HepG2 (cell line): ENCODE data around the gene KEL. TPM values are rescaled to one million over a fixed set of nuclear protein-coding genes. Genes with fewer than 3 reads are reported as not detected.

Source experiments
- ATAC-seq: fragments of 200-7000 bp; cut with Tn5 transposase; 3 replicates; pipeline ENCODE4 v1.9.1; 2020; ENCODE audit warnings: mild to moderate bottlenecking, moderate library complexity
- BruUV-seq: library from RNA; stranded (reverse); fragments of 400-500 nt; replicated peaks from 2 replicates; lab custom pipeline; 2021; lab: Mats Ljungman, UMichigan
- CTCF ChIA-PET: fragments of 300-600 bp; formaldehyde crosslinking; extraction: SDS; loops from one replicate; lab custom pipeline; 2021; ENCODE audit warnings: low total read pairs, inconsistent platforms, low intra/inter-chr PET ratio; lab: Yijun Ruan, JAX
- POLR2A ChIA-PET: fragments of 350-600 bp; sonication (Branson Sonifier 250); formaldehyde crosslinking; loops from one replicate; lab custom pipeline; 2020; ENCODE audit warnings: antibody characterized with exemption, inconsistent platforms; lab: Yijun Ruan, JAX
- DNase-seq: peaks from one replicate; pipeline ENCODE4 v3.0.0-alpha.2; 2015; ENCODE audit warnings: low spot score
- FAIRE-seq: peaks from 3 replicates; lab custom pipeline; 2011; peaks lifted over from hg19 to GRCh38; lab: Jason Lieb, UNC
- H2AFZ ChIP-seq: one replicate; pipeline ENCODE4 v1.6.1; 2011; ENCODE audit warnings: low read length, inconsistent platforms
- H3K27ac ChIP-seq: fragments of 300-600 bp; 3 replicates; pipeline ENCODE4 v1.8.0; 2011; ENCODE audit warnings: mixed run types, mild to moderate bottlenecking, mixed read lengths, low read length, inconsistent platforms; ENCODE audit not compliant: insufficient read depth; ENCODE audit errors: extremely low read length
- H3K27me3 ChIP-seq, 2 experiments: fragments of 200-600 bp in 1 of 2; 2 replicates in 1 of 2; 3 replicates in 1 of 2; pipeline versions ENCODE4 v1.6.0 to v1.8.0; 2011; ENCODE audit warnings: low read length in 2 of 2, mild to moderate bottlenecking in 2 of 2, moderate library complexity in 2 of 2, inconsistent platforms in 1 of 2; ENCODE audit not compliant: insufficient read depth in 2 of 2, control insufficient read depth in 1 of 2
- H3K36me3 ChIP-seq, 2 experiments: fragments of 200-600 bp in 1 of 2; replicated peaks in 1 of 2; 2 replicates in 1 of 2; 3 replicates in 1 of 2; pipeline versions ENCODE4 v1.5.1 to v1.8.0; 2011; ENCODE audit warnings: low read length in 2 of 2, inconsistent platforms in 1 of 2; ENCODE audit not compliant: insufficient read depth in 2 of 2, control insufficient read depth in 1 of 2
- H3K4me1 ChIP-seq: 2 replicates; pipeline ENCODE4 v1.5.1; 2012; ENCODE audit warnings: low read length, inconsistent platforms; ENCODE audit not compliant: insufficient read depth
- H3K4me2 ChIP-seq: 2 replicates; pipeline ENCODE4 v1.6.0; 2011; ENCODE audit warnings: low read depth, low read length, inconsistent platforms
- H3K4me3 ChIP-seq, 3 experiments: fragments of 200-600 bp in 1 of 3; sonication (generic), shearing (Covaris generic) in 1 of 3; replicated peaks in 1 of 3; 2 replicates each; pipeline ENCODE4 v1.5.1; 2011 to 2016; ENCODE audit warnings: low read length in 3 of 3, inconsistent platforms in 2 of 3, low read depth in 2 of 3, mild to moderate bottlenecking in 2 of 3, control low read depth in 1 of 3, mixed read lengths in 1 of 3; ENCODE audit not compliant: insufficient read depth in 1 of 3
- H3K79me2 ChIP-seq: one replicate; pipeline ENCODE4 v1.6.1; 2011; ENCODE audit warnings: low read length, inconsistent platforms; ENCODE audit not compliant: insufficient read depth
- H3K9ac ChIP-seq: 2 replicates; pipeline ENCODE4 v1.6.0; 2011; ENCODE audit warnings: mild to moderate bottlenecking, low read depth, low read length, inconsistent platforms; ENCODE audit not compliant: insufficient read depth
- H3K9me3 ChIP-seq: 2 replicates; pipeline ENCODE4 v1.5.1; 2012; ENCODE audit warnings: mild to moderate bottlenecking, low read length
- H4K20me1 ChIP-seq: 2 replicates; pipeline ENCODE4 v1.6.0; 2011; ENCODE audit warnings: inconsistent platforms, mild to moderate bottlenecking, low read length, moderate library complexity; ENCODE audit not compliant: insufficient read depth
- GPN1 ChIP-seq: sonication (generic); formaldehyde crosslinking; IDR thresholded peaks from 2 replicates; pipeline ENCODE4 v1.5.1; 2020; ENCODE audit warnings: missing genetic modification reagents, borderline replicate concordance
- MED13 ChIP-seq: sonication (generic); formaldehyde crosslinking; IDR thresholded peaks from 2 replicates; pipeline ENCODE4 v1.5.0; 2020; ENCODE audit warnings: missing genetic modification reagents
- MXI1 ChIP-seq: IDR thresholded peaks from 3 replicates; pipeline ENCODE4 v1.6.1; 2012; ENCODE audit warnings: low read depth, low read length, inconsistent platforms, borderline replicate concordance
- YEATS2 ChIP-seq: sonication (generic); formaldehyde crosslinking; IDR thresholded peaks from 2 replicates; pipeline ENCODE4 v1.4.0; 2020; ENCODE audit warnings: missing genetic modification reagents, borderline replicate concordance
- ZBTB3 ChIP-seq: sonication (generic); formaldehyde crosslinking; IDR thresholded peaks from 2 replicates; pipeline ENCODE4 v1.4.0; 2020; ENCODE audit warnings: low read depth, mild to moderate bottlenecking, moderate library complexity, missing genetic modification reagents, borderline replicate concordance
- ZFAT ChIP-seq: sonication (generic); formaldehyde crosslinking; conservative IDR thresholded peaks from 2 replicates; pipeline ENCODE4 v1.8.1; 2023; ENCODE audit warnings: missing genetic modification reagents, inconsistent platforms
- ZNF580 ChIP-seq: IDR thresholded peaks from 2 replicates; pipeline ENCODE4 v1.6.1; 2016; ENCODE audit warnings: low read depth, borderline replicate concordance
- ZSCAN5A ChIP-seq: sonication (generic); formaldehyde crosslinking; IDR thresholded peaks from 2 replicates; pipeline ENCODE4 v1.8.0; 2022; ENCODE audit warnings: mild to moderate bottlenecking, missing genetic modification reagents, borderline replicate concordance
- WGBS: methylation state at CpG from one replicate; pipeline ENCODE4 v1.1.6; 2017; ENCODE audit warnings: low lambda C conversion rate; 5-methylcytosine and 5-hydroxymethylcytosine counted together
- in situ Hi-C: cut with HindIII; loops from 2 replicates; pipeline ENCODE4 v1.10.0; 2017; ENCODE audit warnings: low pct_unique_long_range_greater_than_20kb; ENCODE audit not compliant: extremely low pct_ligation_motif_present
- intact Hi-C: fragments of 100-400 bp; cut with micrococcal nuclease; formaldehyde crosslinking; loops from one replicate; pipeline ENCODE4 v1.10.0; 2022; ENCODE audit not compliant: unreplicated experiment
- polyA plus RNA-seq, 8 experiments: library from polyadenylated mRNA; depleted of rRNA in 3 of 8; stranded (reverse) in 7 of 8; unstranded in 1 of 8; fragments of >200 nt; fragmentation: Illumina TruSeq in 4 of 8; extraction: Trizol in 4 of 8; gene quantifications; 2 replicates each; pipeline versions ENCODE4 v1.2.1 to v1.2.3, GENCODE V29; 2011 to 2016; ENCODE audit warnings: low read depth in 4 of 8, missing spikeins in 1 of 8, mixed read lengths in 1 of 8; ENCODE audit not compliant: insufficient read depth in 1 of 8
- total RNA-seq, 5 experiments: library from RNA; depleted of rRNA; stranded (reverse); fragments of >200 nt; fragmentation: Illumina TruSeq; extraction: Trizol; gene quantifications; 2 replicates each; pipeline ENCODE4 v1.2.3, GENCODE V29; 2016; ENCODE audit warnings: low read depth in 1 of 5

KEL gene
- total and polyA plus RNA-seq, 2 of the 13 experiments (the other 11 are each of a cell fraction or from before 2014, with no cell fraction given): 0.03 TPM; not detected in 1

DNA sequence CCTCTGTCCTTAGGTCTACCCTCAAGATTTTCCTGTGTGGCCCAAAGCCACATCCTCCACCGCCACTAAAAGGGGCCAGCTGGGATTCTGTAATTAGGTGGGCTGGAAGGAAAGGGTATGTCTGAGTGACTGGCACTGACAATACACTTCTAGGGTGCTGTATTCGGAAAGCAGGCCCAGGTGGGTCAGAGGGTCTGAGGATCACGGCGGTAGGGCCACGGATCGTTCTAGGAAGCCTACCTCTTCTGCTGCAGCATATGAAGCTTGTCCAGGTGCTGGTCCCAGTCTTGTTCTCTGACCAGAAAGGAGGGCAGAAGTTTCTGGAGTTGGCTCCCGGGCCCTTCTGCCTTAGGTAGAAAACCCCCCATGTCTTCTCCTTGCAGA, 29.1 kb downstream of the KEL start:
- Histone ChIP-seq H3K79me2 (no peaks in the 10 kb centered on the region), H3K4me2 (no peak overlapping the region), H2AFZ (no peak overlapping the region)
- TF ChIP-seq MXI1 (no peak), ZBTB3 (CRISPR knock-in tag) (no peak), GPN1 (CRISPR knock-in tag) (no peak), ZNF580 (CRISPR knock-in tag) (no peak), YEATS2 (CRISPR knock-in tag) (no peak), MED13 (no peak), ZSCAN5A (CRISPR knock-in tag) (no peak), ZFAT (CRISPR knock-in tag) (no peak)
- TF ChIP-seq, all 625 proteins: peak for 0
- Histone ChIP-seq H3K27me3 (peaks cover 3 to 10% of the 10 kb centered on the region in 2 experiments; a peak in 2 of 5 replicates), H3K9ac (no peak overlapping the region), H3K9me3 (no peaks in the 10 kb centered on the region), H4K20me1 (no peaks in the 10 kb centered on the region), H3K36me3 (no peaks in the 10 kb centered on the region), H3K27ac (no peak overlapping the region), H3K4me1 (no peaks in the 10 kb centered on the region), H3K4me3 (no peak overlapping the region)
- in situ Hi-C loops: no loop called here
- no TSS peak for BruUV-seq
- WGBS: 20% methylated on average over 6 of the region's 7 CpGs
- DNase-seq: no peak
- no peak for ATAC-seq
- no peak for FAIRE-seq
- ChIA-PET CTCF (no interaction called here), POLR2A (no interaction called here)
- intact Hi-C loops: no loop called here
